ENCODE measurements around the gene TYR. TPM values are rescaled to one million over a fixed set of nuclear protein-coding genes. Genes with fewer than 3 reads are reported as not detected.

Gene TYR
- polyA plus RNA-seq (2013): not detected

DNA sequence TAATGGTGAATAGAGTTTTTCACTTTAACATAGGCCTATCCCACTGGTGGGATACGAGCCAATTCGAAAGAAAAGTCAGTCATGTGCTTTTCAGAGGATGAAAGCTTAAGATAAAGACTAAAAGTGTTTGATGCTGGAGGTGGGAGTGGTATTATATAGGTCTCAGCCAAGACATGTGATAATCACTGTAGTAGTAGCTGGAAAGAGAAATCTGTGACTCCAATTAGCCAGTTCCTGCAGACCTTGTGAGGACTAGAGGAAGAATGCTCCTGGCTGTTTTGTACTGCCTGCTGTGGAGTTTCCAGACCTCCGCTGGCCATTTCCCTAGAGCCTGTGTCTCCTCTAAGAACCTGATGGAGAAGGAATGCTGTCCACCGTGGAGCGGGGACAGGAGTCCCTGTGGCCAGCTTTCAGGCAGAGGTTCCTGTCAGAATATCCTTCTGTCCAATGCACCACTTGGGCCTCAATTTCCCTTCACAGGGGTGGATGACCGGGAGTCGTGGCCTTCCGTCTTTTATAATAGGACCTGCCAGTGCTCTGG, at the start of gene TYR:
TYR (plus strand) TSS at position 185 of the 541 bp plus-strand sequence; CDS start at position 264, 79 bp downstream.
- WGBS (ENCODE audit: insufficient coverage): 96% methylated on average over 7 of the region's 8 CpGs
- ChIA-PET CTCF (no interaction called here), POLR2A (interaction anchor here (0.6 kb wide), 1 partner anchor 18 kb away, joined by 4 read pairs; no protein-coding TSS in a partner anchor)
- Histone ChIP-seq H3K27ac (ENCODE audit: insufficient read depth in 1 of 2, low read depth in 1 of 2, low read length in 2 of 2, poor library complexity in 1 of 2, severe bottlenecking in 2 of 2) (no peak within 1 kb of the TSS), H3K4me3 (ENCODE audit: control insufficient read depth in 1 of 7, extremely low read depth in 1 of 7, insufficient read depth in 4 of 7, low read depth in 2 of 7, low read length in 6 of 7) (no peak within 1 kb of the TSS), H3K36me3 (ENCODE audit: control insufficient read depth in 4 of 4, insufficient read depth in 4 of 4, low read length in 3 of 4) (no peaks in the 10 kb centered on the region), H3K9me3 (ENCODE audit: control extremely low read depth in 1 of 5, control insufficient read depth in 4 of 5, insufficient read depth in 2 of 5, low read depth in 1 of 5, low read length in 4 of 5) (no peaks in the 10 kb centered on the region), H3K4me1 (ENCODE audit: control extremely low read depth in 1 of 4, control insufficient read depth in 4 of 4, insufficient read depth in 4 of 4, low read length in 3 of 4) (no peaks in the 10 kb centered on the region), H3K27me3 (replicated peaks in 2 of 5; ENCODE audit: control insufficient read depth in 4 of 5, insufficient read depth in 5 of 5, low read length in 4 of 5) (no peaks in the 10 kb centered on the region)
- no peak for DNase-seq

- Histone ChIP-seq H3K4me3 (ENCODE audit: control insufficient read depth in 1 of 7, extremely low read depth in 1 of 7, insufficient read depth in 4 of 7, low read depth in 2 of 7, low read length in 6 of 7) (no peak overlapping the region), H3K4me1 (ENCODE audit: control extremely low read depth in 1 of 4, control insufficient read depth in 4 of 4, insufficient read depth in 4 of 4, low read length in 3 of 4) (no peaks in the 10 kb centered on the region), H3K27ac (ENCODE audit: insufficient read depth in 1 of 2, low read depth in 1 of 2, low read length in 2 of 2, poor library complexity in 1 of 2, severe bottlenecking in 2 of 2) (no peak overlapping the region), H3K9me3 (ENCODE audit: control extremely low read depth in 1 of 5, control insufficient read depth in 4 of 5, insufficient read depth in 2 of 5, low read depth in 1 of 5, low read length in 4 of 5) (no peaks in the 10 kb centered on the region), H3K36me3 (ENCODE audit: control insufficient read depth in 4 of 4, insufficient read depth in 4 of 4, low read length in 3 of 4) (no peaks in the 10 kb centered on the region), H3K27me3 (replicated peaks in 2 of 5; ENCODE audit: control insufficient read depth in 4 of 5, insufficient read depth in 5 of 5, low read length in 4 of 5) (no peaks in the 10 kb centered on the region)
- POLR2A ChIA-PET: no interaction called here
- CTCF ChIA-PET: no interaction called here
- DNase-seq: no peak
Measured at GRCh38 chr11:89136606-89137005, 41.1 kb upstream of the TYR start.

DNA sequence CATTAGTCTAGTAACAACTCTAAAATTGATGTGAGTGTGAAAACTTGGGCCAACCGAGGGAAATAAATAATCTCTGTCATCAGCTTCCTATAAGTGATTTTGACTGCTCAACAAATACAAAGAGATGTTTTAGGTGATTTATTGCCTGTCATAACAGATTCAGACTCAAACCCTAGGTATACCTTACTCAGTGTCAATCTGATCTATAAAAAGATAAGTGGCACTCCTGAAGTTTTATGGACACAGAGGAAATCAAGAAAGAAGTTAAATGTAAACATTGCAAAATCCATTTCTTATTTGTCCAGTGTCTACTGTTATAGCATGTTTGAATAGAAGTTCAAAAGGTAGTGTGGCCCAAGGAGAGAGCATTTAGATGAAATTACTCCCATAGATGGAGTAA, 30.4 kb upstream of the TYR start:
- ChIA-PET CTCF (no interaction called here), POLR2A (no interaction called here)
- H3K4me1 ChIP-seq (ENCODE audit: control extremely low read depth in 1 of 4, control insufficient read depth in 4 of 4, insufficient read depth in 4 of 4, low read length in 3 of 4): no peaks in the 10 kb centered on the region
- no peaks in the 10 kb centered on the region for H3K9me3 ChIP-seq (ENCODE audit: control extremely low read depth in 1 of 5, control insufficient read depth in 4 of 5, insufficient read depth in 2 of 5, low read depth in 1 of 5, low read length in 4 of 5)
- no peak for DNase-seq
- whole genome bisulfite sequencing (ENCODE audit: insufficient coverage): no CpG with 5 or more reads among the region's 1 CpG
- no peak overlapping the region for H3K4me3 ChIP-seq (ENCODE audit: control insufficient read depth in 1 of 7, extremely low read depth in 1 of 7, insufficient read depth in 4 of 7, low read depth in 2 of 7, low read length in 6 of 7)
- no peaks in the 10 kb centered on the region for H3K36me3 ChIP-seq (ENCODE audit: control insufficient read depth in 4 of 4, insufficient read depth in 4 of 4, low read length in 3 of 4)
- no peak overlapping the region for H3K27ac ChIP-seq (ENCODE audit: insufficient read depth in 1 of 2, low read depth in 1 of 2, low read length in 2 of 2, poor library complexity in 1 of 2, severe bottlenecking in 2 of 2)
- no peaks in the 10 kb centered on the region for H3K27me3 ChIP-seq (replicated peaks in 2 of 5; ENCODE audit: control insufficient read depth in 4 of 5, insufficient read depth in 5 of 5, low read length in 4 of 5)

DNA sequence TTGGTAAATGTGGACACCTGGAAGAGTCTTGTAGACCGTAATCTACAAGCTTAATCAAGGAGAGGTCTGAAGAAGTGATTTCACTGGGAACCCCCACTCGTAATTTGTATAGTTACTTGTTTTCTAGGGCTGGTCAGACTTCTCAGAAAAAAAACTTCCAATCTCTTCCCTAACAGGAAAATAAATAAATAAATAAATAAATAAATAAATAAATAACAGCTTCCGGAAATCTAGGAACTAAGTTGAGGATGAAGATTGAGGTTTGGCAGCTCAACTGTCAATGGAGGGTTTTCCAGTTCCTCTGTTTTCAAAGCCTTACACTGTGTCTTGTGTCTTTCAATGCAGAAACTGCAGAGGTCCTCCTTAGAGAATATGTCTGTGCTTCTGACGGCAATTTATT, 17.7 kb upstream of the TYR start:
- no peaks in the 10 kb centered on the region for H3K9me3 ChIP-seq (ENCODE audit: control extremely low read depth in 1 of 5, control insufficient read depth in 4 of 5, insufficient read depth in 2 of 5, low read depth in 1 of 5, low read length in 4 of 5)
- H3K36me3 ChIP-seq (ENCODE audit: control insufficient read depth in 4 of 4, insufficient read depth in 4 of 4, low read length in 3 of 4): no peaks in the 10 kb centered on the region
- H3K4me1 ChIP-seq (ENCODE audit: control extremely low read depth in 1 of 4, control insufficient read depth in 4 of 4, insufficient read depth in 4 of 4, low read length in 3 of 4): no peaks in the 10 kb centered on the region
- CTCF ChIA-PET: no interaction called here
- H3K27me3 ChIP-seq (replicated peaks in 2 of 5; ENCODE audit: control insufficient read depth in 4 of 5, insufficient read depth in 5 of 5, low read length in 4 of 5): no peaks in the 10 kb centered on the region
- 100% methylated on average over 1 of the region's 4 CpGs for WGBS (ENCODE audit: insufficient coverage)
- no peak overlapping the region for H3K4me3 ChIP-seq (ENCODE audit: control insufficient read depth in 1 of 7, extremely low read depth in 1 of 7, insufficient read depth in 4 of 7, low read depth in 2 of 7, low read length in 6 of 7)
- no peak for DNase-seq
- H3K27ac ChIP-seq (ENCODE audit: insufficient read depth in 1 of 2, low read depth in 1 of 2, low read length in 2 of 2, poor library complexity in 1 of 2, severe bottlenecking in 2 of 2): no peak overlapping the region
- POLR2A ChIA-PET: no interaction called here

- no peak for DNase-seq
- Histone ChIP-seq H3K4me1 (ENCODE audit: control extremely low read depth in 1 of 4, control insufficient read depth in 4 of 4, insufficient read depth in 4 of 4, low read length in 3 of 4) (no peaks in the 10 kb centered on the region), H3K4me3 (ENCODE audit: control insufficient read depth in 1 of 7, extremely low read depth in 1 of 7, insufficient read depth in 4 of 7, low read depth in 2 of 7, low read length in 6 of 7) (no peak overlapping the region), H3K9me3 (ENCODE audit: control extremely low read depth in 1 of 5, control insufficient read depth in 4 of 5, insufficient read depth in 2 of 5, low read depth in 1 of 5, low read length in 4 of 5) (no peaks in the 10 kb centered on the region), H3K36me3 (ENCODE audit: control insufficient read depth in 4 of 4, insufficient read depth in 4 of 4, low read length in 3 of 4) (no peaks in the 10 kb centered on the region), H3K27me3 (replicated peaks in 2 of 5; ENCODE audit: control insufficient read depth in 4 of 5, insufficient read depth in 5 of 5, low read length in 4 of 5) (no peaks in the 10 kb centered on the region), H3K27ac (ENCODE audit: insufficient read depth in 1 of 2, low read depth in 1 of 2, low read length in 2 of 2, poor library complexity in 1 of 2, severe bottlenecking in 2 of 2) (no peak overlapping the region)
- POLR2A ChIA-PET: no interaction called here
- CTCF ChIA-PET: no interaction called here
- WGBS (ENCODE audit: insufficient coverage): no CpG with 5 or more reads among the region's 3 CpGs
Measured at GRCh38 chr11:89161949-89162348, 15.7 kb upstream of the TYR start.

DNA sequence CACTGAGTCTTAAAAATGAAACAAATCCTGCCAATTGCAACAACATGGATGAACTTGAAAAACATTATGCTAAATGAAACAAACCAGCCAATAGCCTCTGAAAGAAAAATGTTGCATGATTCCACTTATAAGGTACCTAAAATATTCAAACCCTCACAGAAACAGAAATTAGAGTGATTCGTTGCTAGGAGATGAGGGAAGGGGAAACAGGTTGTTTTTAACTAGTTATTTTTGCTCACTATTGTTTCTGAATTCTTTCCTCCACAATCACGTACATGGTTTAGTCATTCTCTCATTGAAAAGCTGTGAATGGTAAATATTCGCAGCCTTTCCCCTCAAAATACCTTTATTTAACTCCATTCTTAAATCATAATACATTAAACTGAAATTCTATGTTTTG, 14.0 kb upstream of the TYR start:
- Histone ChIP-seq H3K27me3 (replicated peaks in 2 of 5; ENCODE audit: control insufficient read depth in 4 of 5, insufficient read depth in 5 of 5, low read length in 4 of 5) (no peaks in the 10 kb centered on the region), H3K27ac (ENCODE audit: insufficient read depth in 1 of 2, low read depth in 1 of 2, low read length in 2 of 2, poor library complexity in 1 of 2, severe bottlenecking in 2 of 2) (no peak overlapping the region), H3K36me3 (ENCODE audit: control insufficient read depth in 4 of 4, insufficient read depth in 4 of 4, low read length in 3 of 4) (no peaks in the 10 kb centered on the region), H3K4me1 (ENCODE audit: control extremely low read depth in 1 of 4, control insufficient read depth in 4 of 4, insufficient read depth in 4 of 4, low read length in 3 of 4) (no peaks in the 10 kb centered on the region), H3K4me3 (ENCODE audit: control insufficient read depth in 1 of 7, extremely low read depth in 1 of 7, insufficient read depth in 4 of 7, low read depth in 2 of 7, low read length in 6 of 7) (no peak overlapping the region), H3K9me3 (ENCODE audit: control extremely low read depth in 1 of 5, control insufficient read depth in 4 of 5, insufficient read depth in 2 of 5, low read depth in 1 of 5, low read length in 4 of 5) (no peaks in the 10 kb centered on the region)
- ChIA-PET CTCF (no interaction called here), POLR2A (no interaction called here)
- no peak for DNase-seq
- WGBS (ENCODE audit: insufficient coverage): no CpG with 5 or more reads among the region's 3 CpGs

DNA sequence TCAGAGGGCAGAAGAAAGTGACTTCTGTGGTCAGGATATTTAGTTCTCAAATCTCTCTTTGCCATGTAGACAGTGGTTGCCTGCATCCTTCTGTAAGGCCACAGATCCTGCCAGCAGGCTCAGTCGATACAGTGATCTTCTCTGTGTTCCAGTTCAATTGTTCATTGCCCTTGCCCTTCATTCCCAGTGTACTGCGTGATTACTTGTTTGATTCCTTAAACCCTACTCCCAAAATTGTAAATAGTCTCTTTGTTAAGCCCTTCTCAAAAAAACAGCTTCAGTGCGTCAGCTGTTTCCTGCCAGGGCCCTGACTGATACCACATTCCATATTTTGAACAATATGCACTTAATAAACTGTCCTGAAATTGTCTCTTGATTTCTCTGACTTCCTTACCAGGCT, 9.3 kb upstream of the TYR start:
- H3K4me3 ChIP-seq (ENCODE audit: control insufficient read depth in 1 of 7, extremely low read depth in 1 of 7, insufficient read depth in 4 of 7, low read depth in 2 of 7, low read length in 6 of 7): no peak overlapping the region
- POLR2A ChIA-PET: no interaction called here
- H3K36me3 ChIP-seq (ENCODE audit: control insufficient read depth in 4 of 4, insufficient read depth in 4 of 4, low read length in 3 of 4): no peaks in the 10 kb centered on the region
- no peaks in the 10 kb centered on the region for H3K27me3 ChIP-seq (replicated peaks in 2 of 5; ENCODE audit: control insufficient read depth in 4 of 5, insufficient read depth in 5 of 5, low read length in 4 of 5)
- no peaks in the 10 kb centered on the region for H3K4me1 ChIP-seq (ENCODE audit: control extremely low read depth in 1 of 4, control insufficient read depth in 4 of 4, insufficient read depth in 4 of 4, low read length in 3 of 4)
- DNase-seq: no peak
- CTCF ChIA-PET: no interaction called here
- 92% methylated on average over 3 of the region's 3 CpGs for WGBS (ENCODE audit: insufficient coverage)
- no peak overlapping the region for H3K27ac ChIP-seq (ENCODE audit: insufficient read depth in 1 of 2, low read depth in 1 of 2, low read length in 2 of 2, poor library complexity in 1 of 2, severe bottlenecking in 2 of 2)
- no peaks in the 10 kb centered on the region for H3K9me3 ChIP-seq (ENCODE audit: control extremely low read depth in 1 of 5, control insufficient read depth in 4 of 5, insufficient read depth in 2 of 5, low read depth in 1 of 5, low read length in 4 of 5)
